Keratinocyte (primary cell): ENCODE data around the gene CLPTM1L. TPM values are rescaled to one million over a fixed set of nuclear protein-coding genes. Genes with fewer than 3 reads are reported as not detected.

Source experiments
- DNase-seq: peaks from one replicate; pipeline ENCODE4 v3.0.0-alpha.2; 2011; ENCODE audit warnings: low read depth, missing footprints, low spot score
- FAIRE-seq: peaks from 2 replicates; lab custom pipeline; 2011; peaks lifted over from hg19 to GRCh38; lab: Jason Lieb, UNC
- H2AFZ ChIP-seq: 2 replicates; pipeline ENCODE4 v1.6.0; 2012; ENCODE audit warnings: low read length, control low read depth, inconsistent platforms; ENCODE audit not compliant: control insufficient read depth
- H3K27ac ChIP-seq: 2 replicates; pipeline ENCODE4 v1.5.1; 2011; ENCODE audit warnings: low read length; ENCODE audit not compliant: control insufficient read depth, insufficient read depth
- H3K27me3 ChIP-seq: 3 replicates; pipeline ENCODE4 v1.6.0; 2011; ENCODE audit warnings: low read length; ENCODE audit not compliant: control insufficient read depth, insufficient read depth; ENCODE audit errors: extremely low read depth
- H3K36me3 ChIP-seq, 2 experiments: 2 replicates in 1 of 2; 3 replicates in 1 of 2; pipeline ENCODE4 v1.5.1; 2011; ENCODE audit warnings: low read length in 2 of 2, mild to moderate bottlenecking in 1 of 2; ENCODE audit not compliant: control insufficient read depth in 2 of 2, insufficient read depth in 2 of 2; ENCODE audit errors: extremely low read depth in 1 of 2
- H3K4me1 ChIP-seq: 3 replicates; pipeline ENCODE4 v1.5.1; 2011; ENCODE audit warnings: low read length; ENCODE audit not compliant: control insufficient read depth, insufficient read depth; ENCODE audit errors: extremely low read depth
- H3K4me2 ChIP-seq: 3 replicates; pipeline ENCODE4 v1.6.0; 2011; ENCODE audit warnings: low read depth, low read length; ENCODE audit not compliant: control insufficient read depth, insufficient read depth; ENCODE audit errors: extremely low read depth
- H3K4me3 ChIP-seq, 3 experiments: fragments of 200-600 bp in 1 of 3; sonication (generic) in 1 of 3; 2 replicates in 2 of 3; 3 replicates in 1 of 3; pipeline ENCODE4 v1.5.1; 2011 to 2016; ENCODE audit warnings: low read length in 3 of 3, mild to moderate bottlenecking in 3 of 3, control low read depth in 2 of 3, inconsistent platforms in 1 of 3, low read depth in 1 of 3, mixed read lengths in 1 of 3, mixed run types in 1 of 3, moderate library complexity in 1 of 3; ENCODE audit not compliant: control insufficient read depth in 2 of 3, insufficient read depth in 2 of 3; ENCODE audit errors: extremely low read depth in 1 of 3
- H3K79me2 ChIP-seq: 2 replicates; pipeline ENCODE4 v1.6.0; 2012; ENCODE audit warnings: low read length; ENCODE audit not compliant: control insufficient read depth, insufficient read depth
- H3K9ac ChIP-seq: 3 replicates; pipeline ENCODE4 v1.6.0; 2011; ENCODE audit warnings: low read length; ENCODE audit not compliant: control insufficient read depth, insufficient read depth; ENCODE audit errors: extremely low read depth
- H3K9me1 ChIP-seq: 3 replicates; pipeline ENCODE4 v1.6.0; 2011; ENCODE audit warnings: low read length; ENCODE audit not compliant: control insufficient read depth, insufficient read depth; ENCODE audit errors: extremely low read depth
- H3K9me3 ChIP-seq: 2 replicates; pipeline ENCODE4 v1.5.1; 2012; ENCODE audit warnings: low read depth, low read length; ENCODE audit not compliant: control insufficient read depth
- H4K20me1 ChIP-seq: 3 replicates; pipeline ENCODE4 v1.6.0; 2011; ENCODE audit warnings: low read length; ENCODE audit not compliant: control insufficient read depth, insufficient read depth; ENCODE audit errors: extremely low read depth
- EZH2 ChIP-seq: IDR thresholded peaks from one replicate; pipeline ENCODE4 v1.6.1; 2012; ENCODE audit warnings: inconsistent platforms, mild to moderate bottlenecking, low read length, moderate library complexity
- dilution Hi-C: fragments of 300-500 bp; cut with MboI; formaldehyde crosslinking; loops from one replicate; pipeline ENCODE4 v1.7.0; 2020; ENCODE audit warnings: low sequenced_read_pairs; ENCODE audit not compliant: extremely low pct_ligation_motif_present
- polyA plus RNA-seq, 5 experiments: library from polyadenylated mRNA; depleted of rRNA in 3 of 5; stranded (reverse) in 3 of 5; stranded (forward) in 1 of 5; unstranded in 1 of 5; fragments of >200 nt; gene quantifications; 1 replicate in 1 of 5; 2 replicates in 3 of 5; 3 replicates in 1 of 5; pipeline versions ENCODE4 v1.2.1 to v1.2.3, GENCODE V29; 2011 to 2012; ENCODE audit warnings: missing spikeins in 2 of 5, low read depth in 1 of 5, low replicate concordance in 1 of 5
- TF ChIP-seq, protein P1 (sequence below), 3 experiments: IDR thresholded peaks in 1 of 3; conservative IDR thresholded peaks in 1 of 3; optimal IDR thresholded peaks in 1 of 3; 2 replicates in 2 of 3; 3 replicates in 1 of 3; pipeline versions ENCODE3 to v1.5.1; 2011; ENCODE audit warnings: low read length in 3 of 3, mild to moderate bottlenecking in 3 of 3, moderate library complexity in 2 of 3, control low read depth in 1 of 3, inconsistent platforms in 1 of 3; ENCODE audit not compliant: insufficient read depth in 2 of 3; ENCODE audit errors: extremely low read depth in 1 of 3

The CLPTM1L gene
- polyA plus RNA-seq, 1 donor (not counting 4 experiments of a cell fraction or from before 2014, with no cell fraction given) = 142 TPM

DNA sequence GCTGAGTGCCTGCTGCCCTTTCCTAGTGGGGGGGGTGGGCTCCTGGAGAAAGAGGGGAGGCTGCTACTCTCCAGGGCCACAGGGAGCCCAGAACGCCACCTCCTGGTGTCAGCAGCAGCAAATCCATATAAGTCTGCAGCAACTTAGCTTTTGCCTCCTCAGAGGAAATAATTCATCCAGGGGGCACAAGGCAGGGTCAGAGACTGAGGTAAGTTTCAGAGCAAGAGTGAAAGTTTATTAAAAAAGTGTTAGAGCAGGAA lies 4.0 kb upstream of the CLPTM1L start:
- H3K4me3 ChIP-seq = no peak overlapping the region
- H3K9ac ChIP-seq = no peak overlapping the region
- no peak overlapping the region for H3K27ac ChIP-seq
- dilution Hi-C loops = no loop called here
- no peak overlapping the region for H2AFZ ChIP-seq
- FAIRE-seq = no peak
- no peak overlapping the region for H3K4me2 ChIP-seq
- DNase-seq = no peak
- H4K20me1 ChIP-seq = no peaks in the 10 kb centered on the region
- no peaks in the 10 kb centered on the region for H3K9me1 ChIP-seq
- H3K9me3 ChIP-seq = no peaks in the 10 kb centered on the region
- TF ChIP-seq, protein P1, sequence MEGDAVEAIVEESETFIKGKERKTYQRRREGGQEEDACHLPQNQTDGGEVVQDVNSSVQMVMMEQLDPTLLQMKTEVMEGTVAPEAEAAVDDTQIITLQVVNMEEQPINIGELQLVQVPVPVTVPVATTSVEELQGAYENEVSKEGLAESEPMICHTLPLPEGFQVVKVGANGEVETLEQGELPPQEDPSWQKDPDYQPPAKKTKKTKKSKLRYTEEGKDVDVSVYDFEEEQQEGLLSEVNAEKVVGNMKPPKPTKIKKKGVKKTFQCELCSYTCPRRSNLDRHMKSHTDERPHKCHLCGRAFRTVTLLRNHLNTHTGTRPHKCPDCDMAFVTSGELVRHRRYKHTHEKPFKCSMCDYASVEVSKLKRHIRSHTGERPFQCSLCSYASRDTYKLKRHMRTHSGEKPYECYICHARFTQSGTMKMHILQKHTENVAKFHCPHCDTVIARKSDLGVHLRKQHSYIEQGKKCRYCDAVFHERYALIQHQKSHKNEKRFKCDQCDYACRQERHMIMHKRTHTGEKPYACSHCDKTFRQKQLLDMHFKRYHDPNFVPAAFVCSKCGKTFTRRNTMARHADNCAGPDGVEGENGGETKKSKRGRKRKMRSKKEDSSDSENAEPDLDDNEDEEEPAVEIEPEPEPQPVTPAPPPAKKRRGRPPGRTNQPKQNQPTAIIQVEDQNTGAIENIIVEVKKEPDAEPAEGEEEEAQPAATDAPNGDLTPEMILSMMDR (optimal IDR thresholded peaks at IDR 0.05 in 1 of 3, IDR thresholded peaks at IDR 0.05 in 1 of 3, conservative IDR thresholded peaks at IDR 0.05 in 1 of 3; ENCODE audit: extremely low read depth in 1 of 3, insufficient read depth in 2 of 3, low read length in 3 of 3) = no peak
- no peak for TF ChIP-seq EZH2
- peaks cover 9% of the 10 kb centered on the region for H3K4me1 ChIP-seq
- H3K27me3 ChIP-seq = no peaks in the 10 kb centered on the region
- peaks cover 18% of the 10 kb centered on the region for H3K79me2 ChIP-seq
- H3K36me3 ChIP-seq = no peaks in the 10 kb centered on the region

DNA sequence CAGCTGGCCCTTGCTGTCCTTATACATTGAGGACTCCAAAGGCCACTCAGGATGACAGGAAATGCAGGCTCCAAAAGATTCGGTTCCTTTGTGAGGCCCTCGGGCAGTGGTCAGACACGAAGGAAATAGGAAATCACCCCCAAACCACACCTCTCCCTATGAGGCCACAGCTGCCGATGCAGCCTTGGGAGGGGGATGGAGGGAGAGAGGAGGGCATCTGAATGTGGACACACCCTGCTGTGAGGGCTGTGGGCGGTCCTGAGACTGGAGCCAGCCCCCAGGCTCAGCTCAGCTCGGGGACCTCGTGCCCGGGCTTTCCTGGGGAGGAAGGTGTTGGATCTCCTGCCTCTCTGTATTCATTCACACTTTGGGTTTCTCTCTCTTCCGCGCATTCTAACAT lies 2.7 kb upstream of the CLPTM1L start:
- H3K27me3 ChIP-seq = no peaks in the 10 kb centered on the region
- H3K9ac ChIP-seq = no peak overlapping the region
- H4K20me1 ChIP-seq = no peaks in the 10 kb centered on the region
- H3K79me2 ChIP-seq = peaks cover 27% of the 10 kb centered on the region
- H3K4me3 ChIP-seq = no peak overlapping the region
- TF ChIP-seq, protein P1 (optimal IDR thresholded peaks at IDR 0.05 in 1 of 3, IDR thresholded peaks at IDR 0.05 in 1 of 3, conservative IDR thresholded peaks at IDR 0.05 in 1 of 3; ENCODE audit: extremely low read depth in 1 of 3, insufficient read depth in 2 of 3, low read length in 3 of 3) = no peak
- no peak for TF ChIP-seq EZH2
- no peaks in the 10 kb centered on the region for H3K9me1 ChIP-seq
- H2AFZ ChIP-seq = no peak overlapping the region
- H3K4me1 ChIP-seq = peaks cover 16% of the 10 kb centered on the region
- H3K9me3 ChIP-seq = no peaks in the 10 kb centered on the region
- DNase-seq (no peak), FAIRE-seq (no peak)
- H3K27ac ChIP-seq = no peak overlapping the region
- no peak overlapping the region for H3K4me2 ChIP-seq
- dilution Hi-C loops = no loop called here
- peaks cover 1 to 8% of the 10 kb centered on the region in 2 experiments for H3K36me3 ChIP-seq
